Astrocyte (in vitro differentiated cells and primary cell): ENCODE data around the gene STARD13. TPM values are rescaled to one million over a fixed set of nuclear protein-coding genes. Genes with fewer than 3 reads are reported as not detected.

Experiments
- DNase-seq: peaks from one replicate; pipeline ENCODE4 v3.0.0-alpha.2; 2010; ENCODE audit warnings: low read depth
- FAIRE-seq: peaks from 2 replicates; lab custom pipeline; 2011; peaks lifted over from hg19 to GRCh38; lab: Jason Lieb, UNC
- H2AFZ ChIP-seq: 2 replicates; pipeline ENCODE4 v1.6.0; 2012; ENCODE audit warnings: low read depth, low read length, inconsistent platforms
- H3K27ac ChIP-seq: 2 replicates; pipeline ENCODE4 v1.5.1; 2011; ENCODE audit warnings: low read depth, low read length, inconsistent platforms
- H3K27me3 ChIP-seq: 2 replicates; pipeline ENCODE4 v1.6.0; 2011; ENCODE audit warnings: low read length, inconsistent platforms; ENCODE audit not compliant: insufficient read depth
- H3K36me3 ChIP-seq: 2 replicates; pipeline ENCODE4 v1.5.1; 2011; ENCODE audit warnings: low read length, inconsistent platforms; ENCODE audit not compliant: insufficient read depth
- H3K4me1 ChIP-seq: 2 replicates; pipeline ENCODE4 v1.5.1; 2011; ENCODE audit warnings: low read length, inconsistent platforms; ENCODE audit not compliant: insufficient read depth
- H3K4me2 ChIP-seq: 2 replicates; pipeline ENCODE4 v1.6.0; 2012; ENCODE audit warnings: low read length, inconsistent platforms
- H3K4me3 ChIP-seq: 2 replicates; pipeline ENCODE4 v1.5.1; 2011; ENCODE audit warnings: low read depth, mild to moderate bottlenecking, low read length, inconsistent platforms; ENCODE audit not compliant: insufficient read depth
- H3K79me2 ChIP-seq: 2 replicates; pipeline ENCODE4 v1.6.0; 2012; ENCODE audit warnings: mild to moderate bottlenecking, low read length, inconsistent platforms; ENCODE audit not compliant: insufficient read depth
- H3K9ac ChIP-seq: 2 replicates; pipeline ENCODE4 v1.6.0; 2012; ENCODE audit warnings: mild to moderate bottlenecking, low read length, inconsistent platforms
- H3K9me3 ChIP-seq: 2 replicates; pipeline ENCODE4 v1.5.1; 2012; ENCODE audit warnings: low read depth, mild to moderate bottlenecking, low read length, inconsistent platforms; ENCODE audit not compliant: insufficient read depth
- H4K20me1 ChIP-seq: 2 replicates; pipeline ENCODE4 v1.6.0; 2012; ENCODE audit warnings: low read length, inconsistent platforms; ENCODE audit not compliant: insufficient read depth
- H3K27ac Mint-ChIP-seq: one replicate; pipeline ENCODE4 v1.8.0; 2021; ENCODE audit warnings: mild to moderate bottlenecking, mixed read lengths; ENCODE audit not compliant: unreplicated experiment
- H3K27me3 Mint-ChIP-seq: one replicate; pipeline ENCODE4 v1.8.0; 2021; ENCODE audit warnings: low read depth, mixed read lengths; ENCODE audit not compliant: unreplicated experiment
- H3K36me3 Mint-ChIP-seq: one replicate; pipeline ENCODE4 v1.8.0; 2021; ENCODE audit warnings: low read depth, mixed read lengths; ENCODE audit not compliant: unreplicated experiment
- H3K4me1 Mint-ChIP-seq: one replicate; pipeline ENCODE4 v1.8.0; 2021; ENCODE audit warnings: low read depth, mixed read lengths; ENCODE audit not compliant: unreplicated experiment
- H3K4me3 Mint-ChIP-seq: one replicate; pipeline ENCODE4 v1.8.0; 2021; ENCODE audit warnings: mild to moderate bottlenecking, moderate library complexity, mixed read lengths; ENCODE audit not compliant: unreplicated experiment
- H3K9me3 Mint-ChIP-seq: one replicate; pipeline ENCODE4 v1.8.0; 2021; ENCODE audit warnings: mild to moderate bottlenecking, mixed read lengths; ENCODE audit not compliant: unreplicated experiment
- EZH2 ChIP-seq: IDR thresholded peaks from 2 replicates; pipeline ENCODE4 v1.6.1; 2012; ENCODE audit warnings: mild to moderate bottlenecking, low read length, inconsistent platforms; ENCODE audit not compliant: insufficient read depth
- total RNA-seq: library from RNA; stranded (reverse); gene quantifications from 2 replicates; pipeline ENCODE4 v1.2.1, GENCODE V29; 2021
- TF ChIP-seq, protein P1 (sequence below): IDR thresholded peaks from 2 replicates; pipeline ENCODE4 v1.5.1; 2011; ENCODE audit warnings: low read depth, mild to moderate bottlenecking, inconsistent platforms, low read length, moderate library complexity; ENCODE audit not compliant: insufficient read depth

The STARD13 gene
- total RNA-seq, 1 donor from 2014 or later: 30.1 TPM

DNA sequence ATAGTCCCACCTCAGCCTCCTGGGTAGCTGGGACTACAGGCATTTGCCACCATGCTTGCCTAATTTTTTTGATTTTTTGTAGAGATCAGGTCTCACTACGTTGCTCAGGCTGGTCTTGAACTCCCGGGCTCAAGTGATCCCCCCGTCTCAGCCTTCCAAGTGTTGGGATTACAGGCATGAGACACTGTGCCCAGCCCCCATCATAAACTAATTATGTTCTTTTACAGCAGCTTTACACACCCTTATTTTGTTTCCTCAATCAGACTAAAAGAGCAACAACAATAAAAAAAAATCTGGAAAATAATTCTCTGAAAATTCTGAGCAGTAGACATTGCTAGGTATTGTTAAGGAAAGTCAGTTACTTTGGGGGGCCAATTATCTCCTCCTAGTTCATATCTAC lies 35.7 kb downstream of the STARD13 start:
- DNase-seq: no peak
- no peak overlapping the region for H3K4me3 ChIP-seq
- Mint-ChIP-seq H3K36me3 (peaks cover 16% of the 10 kb centered on the region), H3K27ac (peak overlapping the region; percentile 95), H3K4me1 (peaks cover 55% of the 10 kb centered on the region), H3K4me3 (no peak overlapping the region), H3K9me3 (no peaks in the 10 kb centered on the region), H3K27me3 (no peaks in the 10 kb centered on the region)
- H3K36me3 ChIP-seq: peaks cover 6% of the 10 kb centered on the region
- no peak overlapping the region for H2AFZ ChIP-seq
- no peak overlapping the region for H3K9ac ChIP-seq
- no peak overlapping the region for H3K4me2 ChIP-seq
- no peaks in the 10 kb centered on the region for H3K27me3 ChIP-seq
- H3K27ac ChIP-seq: peak overlapping the region; percentile 91
- no peak for FAIRE-seq
- H3K79me2 ChIP-seq: peaks cover 88% of the 10 kb centered on the region
- H3K4me1 ChIP-seq: peaks cover 42% of the 10 kb centered on the region
- H3K9me3 ChIP-seq: no peaks in the 10 kb centered on the region
- TF ChIP-seq, protein P1, sequence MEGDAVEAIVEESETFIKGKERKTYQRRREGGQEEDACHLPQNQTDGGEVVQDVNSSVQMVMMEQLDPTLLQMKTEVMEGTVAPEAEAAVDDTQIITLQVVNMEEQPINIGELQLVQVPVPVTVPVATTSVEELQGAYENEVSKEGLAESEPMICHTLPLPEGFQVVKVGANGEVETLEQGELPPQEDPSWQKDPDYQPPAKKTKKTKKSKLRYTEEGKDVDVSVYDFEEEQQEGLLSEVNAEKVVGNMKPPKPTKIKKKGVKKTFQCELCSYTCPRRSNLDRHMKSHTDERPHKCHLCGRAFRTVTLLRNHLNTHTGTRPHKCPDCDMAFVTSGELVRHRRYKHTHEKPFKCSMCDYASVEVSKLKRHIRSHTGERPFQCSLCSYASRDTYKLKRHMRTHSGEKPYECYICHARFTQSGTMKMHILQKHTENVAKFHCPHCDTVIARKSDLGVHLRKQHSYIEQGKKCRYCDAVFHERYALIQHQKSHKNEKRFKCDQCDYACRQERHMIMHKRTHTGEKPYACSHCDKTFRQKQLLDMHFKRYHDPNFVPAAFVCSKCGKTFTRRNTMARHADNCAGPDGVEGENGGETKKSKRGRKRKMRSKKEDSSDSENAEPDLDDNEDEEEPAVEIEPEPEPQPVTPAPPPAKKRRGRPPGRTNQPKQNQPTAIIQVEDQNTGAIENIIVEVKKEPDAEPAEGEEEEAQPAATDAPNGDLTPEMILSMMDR: no peak
- no peak for TF ChIP-seq EZH2
- no peaks in the 10 kb centered on the region for H4K20me1 ChIP-seq

DNA sequence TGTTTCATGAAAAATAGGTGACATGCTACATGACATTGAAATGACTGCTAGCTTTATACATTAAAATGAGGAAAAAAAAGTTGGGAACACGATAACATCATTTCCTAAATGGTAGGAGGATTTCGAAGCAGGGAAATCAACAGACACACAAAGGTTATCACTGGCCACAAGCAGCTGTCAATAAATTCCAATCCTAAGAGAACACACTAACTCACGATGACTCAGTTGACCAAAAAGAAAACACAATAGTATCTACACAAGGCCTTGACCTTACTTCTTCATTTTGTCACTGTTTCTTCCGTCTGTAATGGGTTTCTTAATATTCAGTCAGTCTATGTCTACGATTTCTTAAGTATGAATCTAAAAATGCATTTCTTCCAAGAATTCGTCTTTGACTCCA lies 36.5 kb downstream of the STARD13 start:
- no peak for TF ChIP-seq EZH2
- TF ChIP-seq, protein P1: no peak
- H3K27ac Mint-ChIP-seq: peak overlapping the region; percentile 95
- Histone ChIP-seq H2AFZ (no peak overlapping the region), H3K27me3 (no peaks in the 10 kb centered on the region), H3K27ac (peak overlapping the region; percentile 91), H3K9me3 (no peaks in the 10 kb centered on the region), H3K9ac (peak overlapping the region; percentile 26), H3K36me3 (peaks cover 8% of the 10 kb centered on the region), H4K20me1 (peaks cover 3% of the 10 kb centered on the region), H3K4me2 (peak overlapping the region; percentile 63), H3K4me1 (peaks cover 45% of the 10 kb centered on the region), H3K4me3 (no peak overlapping the region), H3K79me2 (peaks cover 88% of the 10 kb centered on the region)
- H3K4me1 Mint-ChIP-seq: peaks cover 62% of the 10 kb centered on the region
- peak overlapping the region; percentile 50 for H3K4me3 Mint-ChIP-seq
- H3K27me3 Mint-ChIP-seq: no peaks in the 10 kb centered on the region
- DNase-seq: peak; percentile 83
- H3K9me3 Mint-ChIP-seq: peaks cover 3% of the 10 kb centered on the region
- peaks cover 16% of the 10 kb centered on the region for H3K36me3 Mint-ChIP-seq
- FAIRE-seq: peak; percentile 78

DNA sequence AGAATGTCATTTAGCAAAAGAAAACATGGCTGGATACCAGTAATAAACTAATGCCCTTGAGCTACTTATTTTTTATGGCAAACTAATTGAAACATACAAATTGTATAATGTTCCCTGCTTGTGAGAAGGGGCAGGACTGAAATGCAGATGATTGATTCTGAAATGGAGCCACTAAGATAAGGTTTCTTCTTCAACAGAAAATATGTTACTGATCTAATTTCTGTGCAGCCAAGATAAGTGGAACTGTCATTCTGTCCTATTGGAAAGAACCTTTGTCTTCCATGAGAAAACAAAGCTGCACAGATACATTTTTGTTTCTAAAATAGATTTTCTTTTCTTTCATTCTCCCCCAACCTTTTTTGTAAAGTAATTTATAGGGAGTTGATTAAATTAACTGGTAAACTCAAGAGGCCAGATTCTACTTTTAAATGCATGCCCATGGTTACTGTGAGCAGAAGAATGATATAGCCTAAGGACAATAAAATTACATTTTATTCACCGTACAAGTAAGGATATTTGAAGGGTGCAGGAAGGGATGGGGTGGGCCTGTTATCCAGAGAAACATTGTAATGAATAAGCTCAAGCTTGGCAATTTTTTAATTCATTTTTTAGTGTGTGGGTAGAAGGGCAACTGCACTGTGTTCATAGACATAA lies 39.9 kb downstream of the STARD13 start:
- H3K9ac ChIP-seq: no peak overlapping the region
- no peaks in the 10 kb centered on the region for H3K27me3 ChIP-seq
- no peak overlapping the region for H2AFZ ChIP-seq
- Mint-ChIP-seq H3K4me1 (peaks cover 48% of the 10 kb centered on the region), H3K27ac (no peak overlapping the region), H3K36me3 (peaks cover 14% of the 10 kb centered on the region), H3K9me3 (peaks cover 4% of the 10 kb centered on the region), H3K4me3 (no peak overlapping the region), H3K27me3 (no peaks in the 10 kb centered on the region)
- H3K79me2 ChIP-seq: peaks cover 94% of the 10 kb centered on the region
- no peak overlapping the region for H3K4me2 ChIP-seq
- H3K9me3 ChIP-seq: no peaks in the 10 kb centered on the region
- no peak for DNase-seq
- no peak overlapping the region for H3K4me3 ChIP-seq
- TF ChIP-seq EZH2: no peak
- TF ChIP-seq, protein P1: no peak
- FAIRE-seq: peak; percentile 32
- H3K4me1 ChIP-seq: peaks cover 30% of the 10 kb centered on the region
- peaks cover 7% of the 10 kb centered on the region for H3K36me3 ChIP-seq
- H4K20me1 ChIP-seq: peaks cover 3% of the 10 kb centered on the region
- peak overlapping the region; percentile 24 for H3K27ac ChIP-seq
